ENCODE data around the gene HDAC6. TPM values are rescaled to one million over a fixed set of nuclear protein-coding genes. Genes with fewer than 3 reads are reported as not detected.

The HDAC6 gene
- total RNA-seq, 2 experiments from 2014 or later = 77.3 to 88.9 TPM

- CTCF ChIA-PET = no interaction called here
Measured at GRCh38 chrX:48782795-48783194, 19.1 kb upstream of the HDAC6 start.

GRCh38 chrX:48784726-48785125 lies 17.1 kb upstream of the HDAC6 start:
- peaks cover 10% of the 10 kb centered on the region for H3K4me1 Mint-ChIP-seq (ENCODE audit: low read depth)
- CTCF ChIA-PET = no interaction called here
- POLR2A ChIA-PET = no interaction called here
- H3K4me3 Mint-ChIP-seq = no peak overlapping the region
- H3K36me3 Mint-ChIP-seq (ENCODE audit: low read depth) = no peaks in the 10 kb centered on the region
- no peak overlapping the region for H3K27ac Mint-ChIP-seq
- DNase-seq (no peak), ATAC-seq (no peak)
- peaks cover 6% of the 10 kb centered on the region for H3K27me3 Mint-ChIP-seq (ENCODE audit: low read depth)
- H3K9me3 Mint-ChIP-seq (ENCODE audit: insufficient read depth) = no peaks in the 10 kb centered on the region

More at GRCh38 chrX:48782795-48783194, 19.1 kb upstream of the HDAC6 start:
- Mint-ChIP-seq H3K27ac (no peak overlapping the region), H3K9me3 (ENCODE audit: insufficient read depth) (no peaks in the 10 kb centered on the region), H3K27me3 (ENCODE audit: low read depth) (peaks cover 12% of the 10 kb centered on the region), H3K4me1 (ENCODE audit: low read depth) (no peaks in the 10 kb centered on the region), H3K36me3 (ENCODE audit: low read depth) (no peaks in the 10 kb centered on the region), H3K4me3 (no peak overlapping the region)
- no peak for DNase-seq
- POLR2A ChIA-PET = no interaction called here
- no peak for ATAC-seq

- Mint-ChIP-seq H3K36me3 (ENCODE audit: low read depth) (no peaks in the 10 kb centered on the region), H3K9me3 (ENCODE audit: insufficient read depth) (no peaks in the 10 kb centered on the region), H3K27me3 (ENCODE audit: low read depth) (peaks cover 6% of the 10 kb centered on the region), H3K4me1 (ENCODE audit: low read depth) (peaks cover 15% of the 10 kb centered on the region), H3K27ac (no peak overlapping the region), H3K4me3 (no peak overlapping the region)
- ChIA-PET POLR2A (no interaction called here), CTCF (no interaction called here)
- ATAC-seq = no peak
- DNase-seq = no peak
Measured at GRCh38 chrX:48785186-48785539, 16.7 kb upstream of the HDAC6 start.

- H3K27ac Mint-ChIP-seq = no peak overlapping the region
- no peak for ATAC-seq
- H3K4me3 Mint-ChIP-seq = no peak overlapping the region
- no peak for DNase-seq
- no peaks in the 10 kb centered on the region for H3K36me3 Mint-ChIP-seq (ENCODE audit: low read depth)
- H3K9me3 Mint-ChIP-seq (ENCODE audit: insufficient read depth) = no peaks in the 10 kb centered on the region
- ChIA-PET CTCF (no interaction called here), POLR2A (no interaction called here)
- peaks cover 16% of the 10 kb centered on the region for H3K4me1 Mint-ChIP-seq (ENCODE audit: low read depth)
- H3K27me3 Mint-ChIP-seq (ENCODE audit: low read depth) = peaks cover 6% of the 10 kb centered on the region
Measured at GRCh38 chrX:48785540-48786214, 16.2 kb upstream of the HDAC6 start.

DNA sequence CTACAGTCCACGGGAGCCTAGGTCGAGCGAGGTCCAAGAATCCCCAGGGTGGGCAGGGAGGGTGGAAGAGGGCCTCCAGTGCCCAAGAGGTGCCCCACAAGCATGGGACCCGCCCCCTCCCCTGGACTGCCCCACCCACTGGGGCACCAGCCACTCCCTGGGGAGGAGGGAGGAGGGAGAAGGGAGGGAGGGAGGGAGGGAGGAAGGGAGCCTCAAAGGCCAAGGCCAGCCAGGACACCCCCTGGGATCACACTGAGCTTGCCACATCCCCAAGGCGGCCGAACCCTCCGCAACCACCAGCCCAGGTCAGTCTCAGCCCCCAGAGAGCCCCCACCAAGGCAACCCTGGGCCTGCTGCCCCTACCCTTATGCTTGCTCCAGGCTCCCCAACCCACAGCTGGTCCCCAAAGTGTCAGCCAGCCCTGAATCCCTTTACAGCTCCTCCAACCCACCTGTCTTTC lies 15.5 kb upstream of the HDAC6 start, which contains the start of gene GATA1:
GATA1 (plus strand) TSS at position 250 of the 460 bp plus-strand sequence. CDS start 4,520 bp downstream, outside the sequence.
- H3K27me3 Mint-ChIP-seq (ENCODE audit: low read depth) = peaks cover 6% of the 10 kb centered on the region
- DNase-seq (no peak), ATAC-seq (no peak)
- H3K4me3 Mint-ChIP-seq = no peak within 1 kb of the TSS
- no peaks in the 10 kb centered on the region for H3K36me3 Mint-ChIP-seq (ENCODE audit: low read depth)
- H3K9me3 Mint-ChIP-seq (ENCODE audit: insufficient read depth) = no peaks in the 10 kb centered on the region
- peaks cover 16% of the 10 kb centered on the region for H3K4me1 Mint-ChIP-seq (ENCODE audit: low read depth)
- H3K27ac Mint-ChIP-seq = no peak within 1 kb of the TSS
- ChIA-PET POLR2A (no interaction called here), CTCF (no interaction called here)

DNA sequence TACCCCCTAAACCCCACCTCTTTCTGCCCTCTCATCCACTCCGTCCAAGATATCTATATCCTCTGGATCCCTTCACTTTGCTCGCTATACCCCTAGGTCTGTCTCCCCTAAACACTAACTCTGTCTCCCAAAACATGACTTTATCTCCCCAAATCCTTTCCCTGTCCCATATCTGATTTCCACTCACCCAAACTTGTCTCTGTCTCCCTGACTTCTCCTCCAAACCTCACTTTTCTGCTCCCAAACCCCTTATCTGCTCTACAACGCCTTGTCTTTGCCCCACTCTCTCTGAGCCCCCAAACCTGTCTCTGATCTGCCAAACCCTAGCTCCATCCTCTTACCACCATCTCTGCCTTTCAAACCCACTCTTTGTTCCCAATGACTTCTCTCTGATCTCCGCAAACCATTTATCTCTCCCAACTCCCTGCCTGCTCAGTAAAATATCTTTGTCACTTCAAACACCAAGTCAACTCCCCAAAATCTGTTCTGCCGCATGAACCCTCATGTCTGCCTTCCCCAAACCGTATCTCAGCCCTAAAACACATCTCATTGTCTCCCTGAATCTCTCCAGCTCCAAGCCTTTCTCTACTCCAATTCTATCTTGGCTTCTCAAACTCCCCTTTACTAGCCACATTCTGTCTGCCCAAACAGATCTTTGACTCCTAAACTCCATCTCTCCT lies 14.9 kb upstream of the HDAC6 start:
- ChIA-PET POLR2A (no interaction called here), CTCF (no interaction called here)
- Mint-ChIP-seq H3K36me3 (ENCODE audit: low read depth) (no peaks in the 10 kb centered on the region), H3K9me3 (ENCODE audit: insufficient read depth) (no peaks in the 10 kb centered on the region), H3K4me3 (no peak overlapping the region), H3K27ac (no peak overlapping the region), H3K4me1 (ENCODE audit: low read depth) (peaks cover 16% of the 10 kb centered on the region), H3K27me3 (ENCODE audit: low read depth) (peaks cover 6% of the 10 kb centered on the region)
- no peak for DNase-seq
- ATAC-seq = no peak

- DNase-seq = no peak
- H3K36me3 Mint-ChIP-seq (ENCODE audit: low read depth) = no peaks in the 10 kb centered on the region
- ChIA-PET POLR2A (no interaction called here), CTCF (no interaction called here)
- H3K4me3 Mint-ChIP-seq = no peak overlapping the region
- no peak for ATAC-seq
- peaks cover 16% of the 10 kb centered on the region for H3K4me1 Mint-ChIP-seq (ENCODE audit: low read depth)
- H3K9me3 Mint-ChIP-seq (ENCODE audit: insufficient read depth) = no peaks in the 10 kb centered on the region
- peaks cover 6% of the 10 kb centered on the region for H3K27me3 Mint-ChIP-seq (ENCODE audit: low read depth)
- H3K27ac Mint-ChIP-seq = no peak overlapping the region
Measured at GRCh38 chrX:48787505-48788443, 14.1 kb upstream of the HDAC6 start.

- Mint-ChIP-seq H3K4me1 (ENCODE audit: low read depth) (peaks cover 16% of the 10 kb centered on the region), H3K27ac (peak overlapping the region; percentile 80), H3K4me3 (no peak overlapping the region), H3K9me3 (ENCODE audit: insufficient read depth) (no peaks in the 10 kb centered on the region), H3K36me3 (ENCODE audit: low read depth) (no peaks in the 10 kb centered on the region), H3K27me3 (ENCODE audit: low read depth) (peaks cover 6% of the 10 kb centered on the region)
- ChIA-PET POLR2A (no interaction called here), CTCF (no interaction called here)
- peak; percentile 25 for DNase-seq
- no peak for ATAC-seq
Measured at GRCh38 chrX:48789366-48790220, 12.3 kb upstream of the HDAC6 start.

GRCh38 chrX:48790477-48790876 lies 11.4 kb upstream of the HDAC6 start:
- Mint-ChIP-seq H3K27ac (no peak overlapping the region), H3K4me1 (ENCODE audit: low read depth) (peaks cover 16% of the 10 kb centered on the region), H3K27me3 (ENCODE audit: low read depth) (peaks cover 6% of the 10 kb centered on the region), H3K4me3 (no peak overlapping the region), H3K36me3 (ENCODE audit: low read depth) (no peaks in the 10 kb centered on the region), H3K9me3 (ENCODE audit: insufficient read depth) (no peaks in the 10 kb centered on the region)
- ATAC-seq (no peak), DNase-seq (no peak)
- ChIA-PET POLR2A (no interaction called here), CTCF (no interaction called here)

DNA sequence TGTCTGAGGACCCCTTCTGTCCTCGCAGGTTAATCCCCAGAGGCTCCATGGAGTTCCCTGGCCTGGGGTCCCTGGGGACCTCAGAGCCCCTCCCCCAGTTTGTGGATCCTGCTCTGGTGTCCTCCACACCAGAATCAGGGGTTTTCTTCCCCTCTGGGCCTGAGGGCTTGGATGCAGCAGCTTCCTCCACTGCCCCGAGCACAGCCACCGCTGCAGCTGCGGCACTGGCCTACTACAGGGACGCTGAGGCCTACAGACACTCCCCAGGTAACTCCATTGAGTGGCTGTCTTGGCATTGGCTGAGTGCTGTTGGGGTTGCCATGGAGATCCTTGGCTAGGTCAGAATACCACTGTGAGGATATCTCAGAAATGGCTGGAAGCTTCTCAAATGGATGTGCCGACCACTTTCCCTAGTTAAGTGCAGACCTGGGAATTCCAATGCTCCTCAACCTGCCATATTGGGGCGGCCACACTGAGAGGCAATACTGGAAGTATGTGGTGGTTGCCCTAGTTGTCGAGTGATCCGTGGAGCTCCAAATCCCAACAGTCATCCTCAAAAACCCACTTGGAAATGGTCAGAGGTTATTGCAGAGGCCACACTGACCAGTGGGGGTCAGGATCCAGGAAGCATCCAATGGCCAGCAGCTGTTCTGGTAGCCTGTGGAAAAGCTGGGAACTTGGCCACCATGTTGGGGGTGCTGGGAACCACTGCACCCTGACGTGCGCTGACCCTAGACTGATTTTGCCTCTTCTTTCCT lies 10.6 kb upstream of the HDAC6 start:
- Mint-ChIP-seq H3K9me3 (ENCODE audit: insufficient read depth) (no peaks in the 10 kb centered on the region), H3K4me1 (ENCODE audit: low read depth) (peaks cover 16% of the 10 kb centered on the region), H3K27me3 (ENCODE audit: low read depth) (peaks cover 6% of the 10 kb centered on the region), H3K36me3 (ENCODE audit: low read depth) (no peaks in the 10 kb centered on the region), H3K27ac (no peak overlapping the region), H3K4me3 (no peak overlapping the region)
- POLR2A ChIA-PET = no interaction called here
- no peak for DNase-seq
- no peak for ATAC-seq
- CTCF ChIA-PET = no interaction called here

- Mint-ChIP-seq H3K9me3 (ENCODE audit: insufficient read depth) (no peaks in the 10 kb centered on the region), H3K4me3 (no peak overlapping the region), H3K4me1 (ENCODE audit: low read depth) (peaks cover 16% of the 10 kb centered on the region), H3K27me3 (ENCODE audit: low read depth) (peaks cover 3% of the 10 kb centered on the region), H3K27ac (no peak overlapping the region), H3K36me3 (ENCODE audit: low read depth) (no peaks in the 10 kb centered on the region)
- ATAC-seq (no peak), DNase-seq (no peak)
- POLR2A ChIA-PET = no interaction called here
- CTCF ChIA-PET = no interaction called here
Measured at GRCh38 chrX:48792219-48792618, 9.6 kb upstream of the HDAC6 start.
